IMR-90 (cell line): ENCODE measurements around the gene TMPRSS5. TPM values are rescaled to one million over a fixed set of nuclear protein-coding genes. Genes with fewer than 3 reads are reported as not detected.

Experiments used
- ATAC-seq: fragments of 200-7000 bp; cut with Tn5 transposase; 2 replicates; pipeline ENCODE4 v1.9.1; 2020; ENCODE audit warnings: low read depth, mild to moderate bottlenecking, moderate library complexity
- BruUV-seq: library from RNA; stranded (reverse); fragments of 400-500 nt; replicated peaks from 2 replicates; lab custom pipeline; 2021; lab: Mats Ljungman, UMichigan
- CTCF ChIA-PET: fragments of 300-600 bp; formaldehyde crosslinking; extraction: SDS; loops from one replicate; lab custom pipeline; 2021; ENCODE audit warnings: antibody characterized with exemption; lab: Yijun Ruan, JAX
- POLR2A ChIA-PET: fragments of 300-600 bp; sonication (Branson Sonifier 250); formaldehyde crosslinking; loops from one replicate; lab custom pipeline; 2022; ENCODE audit warnings: antibody characterized with exemption; ENCODE audit not compliant: unreplicated experiment; lab: Charles Lee
- DNase-seq: peaks from one replicate; pipeline ENCODE4 v3.0.0; 2013
- H2AFZ ChIP-seq: replicated peaks from 2 replicates; pipeline ENCODE3; 2013; ENCODE audit warnings: low read length, mild to moderate bottlenecking; ENCODE audit not compliant: poor library complexity
- H2AK5ac ChIP-seq: 2 replicates; pipeline ENCODE4 v1.6.1; 2013; ENCODE audit warnings: low read depth, low read length, inconsistent platforms
- H2AK9ac ChIP-seq: replicated peaks from 2 replicates; pipeline ENCODE3; 2013; ENCODE audit warnings: mild to moderate bottlenecking, low read depth, low read length, moderate library complexity; ENCODE audit not compliant: poor library complexity
- H2BK120ac ChIP-seq: 2 replicates; pipeline ENCODE4 v1.6.1; 2013; ENCODE audit warnings: low read depth, low read length, inconsistent platforms
- H2BK15ac ChIP-seq: 3 replicates; pipeline ENCODE4 v1.6.1; 2013; ENCODE audit warnings: low read depth, low read length, inconsistent platforms
- H2BK20ac ChIP-seq: 2 replicates; pipeline ENCODE4 v1.6.1; 2013; ENCODE audit warnings: low read depth, mild to moderate bottlenecking, inconsistent platforms, low read length, moderate library complexity
- H2BK5ac ChIP-seq: 2 replicates; pipeline ENCODE4 v1.6.1; 2013; ENCODE audit warnings: mild to moderate bottlenecking, low read depth, low read length, inconsistent platforms; ENCODE audit not compliant: poor library complexity, severe bottlenecking
- H3K14ac ChIP-seq: replicated peaks from 2 replicates; pipeline ENCODE4 v1.6.1; 2013; ENCODE audit warnings: low read depth, low read length, inconsistent platforms
- H3K18ac ChIP-seq: 2 replicates; pipeline ENCODE4 v1.6.1; 2013; ENCODE audit warnings: low read depth, low read length, control low read depth
- H3K23ac ChIP-seq: 2 replicates; pipeline ENCODE4 v1.6.1; 2013; ENCODE audit warnings: low read depth, low read length, inconsistent platforms
- H3K27ac ChIP-seq: 2 replicates; pipeline ENCODE4 v1.5.1; 2013; ENCODE audit warnings: mild to moderate bottlenecking, control low read depth, low read length; ENCODE audit not compliant: insufficient read depth
- H3K27me3 ChIP-seq: 2 replicates; pipeline ENCODE4 v1.6.1; 2013; ENCODE audit warnings: low read length; ENCODE audit not compliant: control insufficient read depth, insufficient read depth
- H3K36me3 ChIP-seq: 2 replicates; pipeline ENCODE4 v1.6.1; 2013; ENCODE audit warnings: low read length, mixed read lengths; ENCODE audit not compliant: control insufficient read depth, insufficient read depth
- H3K4ac ChIP-seq: 2 replicates; pipeline ENCODE4 v1.6.1; 2013; ENCODE audit warnings: low read depth, low read length, inconsistent platforms
- H3K4me1 ChIP-seq: 2 replicates; pipeline ENCODE4 v1.6.1; 2013; ENCODE audit warnings: low read length, mixed read lengths; ENCODE audit not compliant: control insufficient read depth, insufficient read depth
- H3K4me2 ChIP-seq: 2 replicates; pipeline ENCODE4 v1.6.1; 2013; ENCODE audit warnings: low read depth, mild to moderate bottlenecking, control low read depth, low read length, moderate library complexity
- H3K4me3 ChIP-seq: 2 replicates; pipeline ENCODE4 v1.5.1; 2013; ENCODE audit warnings: low read depth, mild to moderate bottlenecking, control low read depth, low read length, moderate library complexity; ENCODE audit not compliant: insufficient read depth
- H3K56ac ChIP-seq: 2 replicates; pipeline ENCODE4 v1.6.1; 2013; ENCODE audit warnings: low read length, inconsistent platforms; ENCODE audit not compliant: insufficient read depth; ENCODE audit errors: extremely low read depth
- H3K79me1 ChIP-seq, 2 experiments: 2 replicates each; pipeline ENCODE4 v1.6.1; 2013; ENCODE audit warnings: low read length in 2 of 2, inconsistent platforms in 1 of 2, low read depth in 1 of 2
- H3K9ac ChIP-seq: 2 replicates; pipeline ENCODE4 v1.6.1; 2013; ENCODE audit warnings: low read depth, low read length, control low read depth
- H3K9me1 ChIP-seq: 2 replicates; pipeline ENCODE4 v1.6.1; 2013; ENCODE audit warnings: low read length, inconsistent platforms; ENCODE audit not compliant: insufficient read depth
- H3K9me3 ChIP-seq: 2 replicates; pipeline ENCODE4 v1.6.1; 2013; ENCODE audit warnings: low read length; ENCODE audit not compliant: control insufficient read depth, insufficient read depth
- H4K20me1 ChIP-seq: 2 replicates; pipeline ENCODE4 v1.6.1; 2013; ENCODE audit warnings: low read length, inconsistent platforms; ENCODE audit not compliant: insufficient read depth
- H4K5ac ChIP-seq: 2 replicates; pipeline ENCODE4 v1.6.1; 2013; ENCODE audit warnings: mild to moderate bottlenecking, low read depth, low read length, control low read depth
- H4K8ac ChIP-seq, 2 experiments: 2 replicates each; pipeline ENCODE4 v1.6.1; 2013; ENCODE audit warnings: low read depth in 2 of 2, low read length in 2 of 2, control low read depth in 1 of 2, inconsistent platforms in 1 of 2
- H4K91ac ChIP-seq: 2 replicates; pipeline ENCODE4 v1.6.1; 2013; ENCODE audit warnings: low read depth, low read length, inconsistent platforms; ENCODE audit not compliant: insufficient read depth
- NFE2L2 ChIP-seq: fragments of 150-350 bp; IDR thresholded peaks from 2 replicates; pipeline ENCODE4 v1.6.1; 2016; ENCODE audit warnings: low read depth, mild to moderate bottlenecking, low read length
- RCOR1 ChIP-seq: IDR thresholded peaks from 2 replicates; pipeline ENCODE4 v1.6.1; 2012; ENCODE audit warnings: mild to moderate bottlenecking, low read length, improper control_type of control experiment; ENCODE audit not compliant: insufficient replicate concordance
- WGBS, 2 experiments: methylation state at CpG; one replicate each; pipeline versions ENCODE4 v1.1.5 to v1.1.7; 2013; ENCODE audit warnings: missing lambda C conversion rate in 2 of 2; ENCODE audit not compliant: insufficient read length in 1 of 2; ENCODE audit errors: extremely low coverage in 2 of 2; 5-methylcytosine and 5-hydroxymethylcytosine counted together
- dilution Hi-C: fragments of 300-500 bp; cut with HindIII; formaldehyde crosslinking; loops from one replicate; pipeline ENCODE4 v1.14.3; 2018; ENCODE audit warnings: low sequenced_read_pairs; ENCODE audit not compliant: unreplicated experiment
- in situ Hi-C: fragments of 300-500 bp; cut with MboI; formaldehyde crosslinking; loops from 3 replicates; pipeline ENCODE4 v1.14.3; 2019; ENCODE audit warnings: low sequenced_read_pairs, inconsistent platforms, mixed read lengths
- intact Hi-C: fragments of 100-400 bp; cut with micrococcal nuclease; formaldehyde crosslinking; loops from 2 replicates; pipeline ENCODE4 v1.10.0; 2022
- polyA plus RNA-seq, 3 experiments: library from polyadenylated mRNA; depleted of rRNA; stranded (reverse); fragments of >200 nt; gene quantifications; 2 replicates each; pipeline ENCODE4 v1.2.3, GENCODE V29; 2012; ENCODE audit warnings: low replicate concordance in 1 of 3
- total RNA-seq: library from RNA; depleted of rRNA; stranded (reverse); fragments of >200 nt; gene quantifications from 2 replicates; pipeline ENCODE4 v1.2.3, GENCODE V29; 2012

Gene TMPRSS5
- total and polyA plus RNA-seq, 2 of the 4 experiments (the other 2 are of a cell fraction) = under 0.01 to 0.24 TPM

DNA sequence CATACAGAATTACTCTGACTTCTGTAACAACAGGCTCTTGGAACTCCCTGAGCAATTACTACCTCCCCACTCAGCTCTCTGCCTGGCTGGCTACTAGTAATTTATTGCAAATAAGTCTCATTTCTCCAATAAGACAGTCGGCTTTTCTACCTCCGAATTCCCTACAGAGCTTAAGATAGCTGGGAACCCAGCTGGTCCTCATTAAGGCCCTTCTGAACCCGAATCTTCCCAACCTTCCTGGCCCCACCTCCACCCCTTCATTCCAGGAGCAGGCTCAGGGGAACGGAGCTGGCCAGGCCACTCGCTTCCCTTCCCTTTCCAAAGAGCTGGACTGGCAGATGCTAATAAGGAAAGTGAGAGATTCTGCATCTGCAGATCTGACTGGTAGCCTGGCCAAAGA, 21.6 kb downstream of the TMPRSS5 start:
- no peak for ATAC-seq
- no peak for DNase-seq

More for the DNA sequence above, 21.6 kb downstream of the TMPRSS5 start:
- intact Hi-C loops = no loop called here
- in situ Hi-C loops = no loop called here
- Histone ChIP-seq H3K27me3 (peaks cover 23% of the 10 kb centered on the region), H2BK120ac (no peak overlapping the region), H3K4ac (no peak overlapping the region), H4K20me1 (no peaks in the 10 kb centered on the region), H2BK5ac (no peak overlapping the region), H3K23ac (no peak overlapping the region), H3K79me1 (no peaks in the 10 kb centered on the region), H3K9me1 (no peaks in the 10 kb centered on the region), H3K9ac (no peak overlapping the region), H2AK9ac (no peak overlapping the region), H3K36me3 (no peaks in the 10 kb centered on the region), H2AFZ (no peak overlapping the region), H3K4me1 (no peaks in the 10 kb centered on the region), H3K56ac (no peak overlapping the region), H2AK5ac (no peak overlapping the region), H3K27ac (no peak overlapping the region), H3K14ac (no peak overlapping the region), H3K4me3 (no peak overlapping the region), H2BK20ac (no peak overlapping the region), H3K9me3 (no peaks in the 10 kb centered on the region), H3K4me2 (no peak overlapping the region), H4K8ac (no peak overlapping the region), H4K91ac (no peak overlapping the region), H3K18ac (no peak overlapping the region), H4K5ac (no peak overlapping the region), H2BK15ac (no peak overlapping the region)
- dilution Hi-C loops = no loop called here
- CTCF ChIA-PET = no interaction called here
- POLR2A ChIA-PET = interaction anchor here (0.5 kb wide), 1 partner anchor 191 kb away, joined by 3 read pairs; the partner anchor contains the start of gene USP28
- TF ChIP-seq RCOR1 (no peak), NFE2L2 (no peak)
- BruUV-seq = no TSS peak
- no CpG with 5 or more reads among the region's 5 CpGs for WGBS, 2 experiments
